Cardiac muscle cell (in vitro differentiated cells and primary cell): ENCODE results near the gene DOHH. TPM values are rescaled to one million over a fixed set of nuclear protein-coding genes. Genes with fewer than 3 reads are reported as not detected.

Experiments
- DNase-seq, 2 donors: peaks; one replicate each; pipeline versions ENCODE4 v3.0.0 to v3.0.0-alpha.2; 2010 to 2017; ENCODE audit warnings: low read depth in 1 of 2, low spot score in 1 of 2
- H3K27ac ChIP-seq: fragments of 200-600 bp; sonication (generic); 2 replicates; pipeline ENCODE4 v1.5.1; 2016
- H3K27me3 ChIP-seq: fragments of 200-600 bp; sonication (generic); 2 replicates; pipeline ENCODE4 v1.6.0; 2016; ENCODE audit warnings: control low read depth
- H3K36me3 ChIP-seq: fragments of 200-600 bp; sonication (generic); 2 replicates; pipeline ENCODE4 v1.5.1; 2016; ENCODE audit warnings: control low read depth
- H3K4me1 ChIP-seq: fragments of 200-600 bp; sonication (generic); 2 replicates; pipeline ENCODE4 v1.8.1; 2017; ENCODE audit warnings: low read depth, mild to moderate bottlenecking, mixed run types
- H3K4me3 ChIP-seq: fragments of 200-600 bp; sonication (generic); 2 replicates; pipeline ENCODE4 v1.5.1; 2016; ENCODE audit warnings: mild to moderate bottlenecking
- H3K9me3 ChIP-seq: fragments of 200-600 bp; sonication (generic); 2 replicates; pipeline ENCODE4 v1.5.1; 2017; ENCODE audit warnings: low read depth, mild to moderate bottlenecking, control low read depth
- CTCF ChIP-seq: IDR thresholded peaks from 2 replicates; pipeline ENCODE4 v1.5.1; 2012; ENCODE audit warnings: low read depth, mild to moderate bottlenecking, low read length
- polyA plus RNA-seq: library from polyadenylated mRNA; unstranded; fragments of >200 nt; fragmentation: Nextera tagmentation; extraction: Ambion mirVana; gene quantifications from 2 replicates; pipeline ENCODE4 v1.2.1, GENCODE V29; 2016
- total RNA-seq: library from RNA; depleted of rRNA; stranded (reverse); fragments of >200 nt; gene quantifications from 2 replicates; pipeline ENCODE4 v1.2.3, GENCODE V29; 2016

Gene DOHH
- total and polyA plus RNA-seq, 2 experiments from 2014 or later, result 16.2 to 21.0 TPM

GRCh38 chr19:3466635-3467034 is 33.8 kb downstream of the DOHH start:
- no peak overlapping the region for H3K4me3 ChIP-seq
- no peaks in the 10 kb centered on the region for H3K9me3 ChIP-seq
- H3K36me3 ChIP-seq, result no peaks in the 10 kb centered on the region
- H3K4me1 ChIP-seq, result peaks cover 13% of the 10 kb centered on the region
- H3K27me3 ChIP-seq, result peaks cover 32% of the 10 kb centered on the region
- no peak overlapping the region for H3K27ac ChIP-seq
- TF ChIP-seq CTCF, result no peak
- no peak for DNase-seq

DNA sequence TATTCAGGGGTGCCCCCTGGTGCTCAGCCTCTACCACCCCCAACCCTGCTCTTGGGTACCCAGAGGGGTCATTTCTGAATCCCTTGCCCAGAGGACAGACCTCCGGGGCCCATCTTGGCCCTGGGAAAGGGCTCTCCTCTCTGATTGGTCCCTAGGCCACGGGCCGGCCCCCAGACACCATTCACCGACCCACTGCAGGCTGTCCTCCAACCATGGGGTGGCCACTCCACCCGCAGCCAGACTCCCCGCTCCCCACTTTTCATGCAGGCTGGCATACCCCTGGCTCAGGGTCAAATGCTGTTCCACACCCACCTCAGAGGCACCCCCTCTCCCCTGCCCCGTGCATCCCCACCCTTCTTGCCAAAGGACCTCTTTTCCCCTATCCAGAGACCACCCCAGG is 34.9 kb downstream of the DOHH start:
- H3K4me1 ChIP-seq, result peaks cover 13% of the 10 kb centered on the region
- TF ChIP-seq CTCF, result no peak
- no peak for DNase-seq
- H3K27ac ChIP-seq, result no peak overlapping the region
- H3K27me3 ChIP-seq, result peaks cover 43% of the 10 kb centered on the region
- no peaks in the 10 kb centered on the region for H3K9me3 ChIP-seq
- no peak overlapping the region for H3K4me3 ChIP-seq
- H3K36me3 ChIP-seq, result no peaks in the 10 kb centered on the region

GRCh38 chr19:3464587-3465235 is 35.8 kb downstream of the DOHH start:
- peak in 1 of 2 donors; percentile 28 for DNase-seq
- Histone ChIP-seq H3K4me3 (no peak overlapping the region), H3K27ac (no peak overlapping the region), H3K9me3 (no peaks in the 10 kb centered on the region), H3K36me3 (no peaks in the 10 kb centered on the region), H3K27me3 (peaks cover 44% of the 10 kb centered on the region), H3K4me1 (peaks cover 13% of the 10 kb centered on the region)
- no peak for TF ChIP-seq CTCF

- H3K27ac ChIP-seq, result no peak overlapping the region
- TF ChIP-seq CTCF, result no peak
- no peak overlapping the region for H3K4me3 ChIP-seq
- peaks cover 44% of the 10 kb centered on the region for H3K27me3 ChIP-seq
- no peaks in the 10 kb centered on the region for H3K9me3 ChIP-seq
- DNase-seq, result no peak
- peaks cover 18% of the 10 kb centered on the region for H3K4me1 ChIP-seq
- H3K36me3 ChIP-seq, result no peaks in the 10 kb centered on the region
Measured at GRCh38 chr19:3463714-3464586, 36.5 kb downstream of the DOHH start.

DNA sequence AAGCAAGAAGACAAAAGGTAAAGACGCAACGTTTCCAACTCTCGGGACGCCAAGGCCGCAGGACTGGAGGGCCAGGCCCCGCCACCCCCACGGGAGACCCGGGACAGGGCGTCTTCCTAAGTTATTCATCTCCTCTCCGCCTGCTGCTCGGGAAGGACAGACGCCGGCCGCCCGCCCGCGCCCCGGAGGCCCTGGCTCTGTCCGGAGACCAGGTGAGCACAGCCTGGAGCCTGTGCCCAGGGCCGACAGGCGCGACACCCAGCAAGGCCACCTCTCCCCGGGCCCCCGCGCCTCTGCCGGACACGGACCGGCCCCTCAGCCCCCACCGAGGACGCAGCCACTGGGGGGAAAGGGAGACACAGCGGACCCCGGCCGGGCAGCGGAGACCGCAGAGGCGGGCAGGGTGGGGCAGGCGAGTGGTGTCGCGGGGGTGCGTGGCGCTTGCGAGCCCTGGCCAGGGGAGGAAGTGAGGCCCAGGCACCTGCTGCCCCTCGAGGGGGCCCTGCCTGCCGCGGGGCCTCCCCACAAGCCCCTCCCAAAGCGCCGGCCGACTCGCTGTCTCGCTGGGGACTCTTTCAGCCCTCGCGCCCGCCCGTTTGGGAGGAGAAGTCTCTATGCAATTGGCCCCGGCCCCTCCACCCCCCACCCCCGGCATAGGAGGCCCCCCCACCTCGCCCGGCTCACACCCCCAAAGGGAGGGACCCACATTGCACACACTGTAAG is 37.3 kb downstream of the DOHH start:
- Histone ChIP-seq H3K4me3 (no peak overlapping the region), H3K27me3 (peaks cover 44% of the 10 kb centered on the region), H3K36me3 (no peaks in the 10 kb centered on the region), H3K9me3 (no peaks in the 10 kb centered on the region), H3K4me1 (peaks cover 26% of the 10 kb centered on the region), H3K27ac (no peak overlapping the region)
- no peak for DNase-seq
- TF ChIP-seq CTCF, result no peak
